ENCODE measurements around the gene PRB3. TPM values are rescaled to one million over a fixed set of nuclear protein-coding genes. Genes with fewer than 3 reads are reported as not detected.

Gene PRB3
- not detected for total RNA-seq

- Histone ChIP-seq H3K27me3 (no peaks in the 10 kb centered on the region), H3K4me1 (no peaks in the 10 kb centered on the region), H3K9me3 (no peaks in the 10 kb centered on the region), H3K36me3 (no peaks in the 10 kb centered on the region), H3K4me3 (no peak within 1 kb of the TSS), H3K27ac (no peak within 1 kb of the TSS)
- TF ChIP-seq POLR2A (IDR thresholded peaks at IDR 0.05) (no peak), POLR2AphosphoS5 (IDR thresholded peaks at IDR 0.05) (no peak), CTCF (IDR thresholded peaks at IDR 0.05) (no peak), EP300 (IDR thresholded peaks at IDR 0.05) (no peak)
- ATAC-seq: no peak
- 70 to 80% methylated on average over 3 of the region's 3 CpGs for WGBS, 2 donors (ENCODE audit: low coverage in 1 of 2)
Measured at GRCh38 chr12:11269607-11270006, at the start of gene PRB3. TSS of gene PRB3 (minus strand) at chr12:11269707. CDS start at chr12:11269669, 38 bp downstream.

- Histone ChIP-seq H3K4me1 (no peaks in the 10 kb centered on the region), H3K9me3 (peaks cover 0 to 39% (median 0%) of the 10 kb centered on the region in 3 donors), H3K4me3 (no peak within 1 kb of the TSS), H3K27me3 (no peaks in the 10 kb centered on the region), H3K36me3 (no peaks in the 10 kb centered on the region), H3K27ac (no peak within 1 kb of the TSS)
- no peak for ATAC-seq
- WGBS, 2 donors (ENCODE audit: low coverage in 1 of 2): 55 to 65% methylated on average over 1 to 2 of the region's 3 CpGs
- TF ChIP-seq CTCF (IDR thresholded peaks at IDR 0.05) (no peak), EP300 (IDR thresholded peaks at IDR 0.05) (no peak), POLR2AphosphoS5 (IDR thresholded peaks at IDR 0.05) (no peak)
Measured at GRCh38 chr12:11310336-11310735, 40.8 kb upstream of the PRB3 start, which contains the start of gene PRB4. TSS of gene PRB4 (minus strand) at chr12:11310436. CDS start at chr12:11310398, 38 bp downstream.

- Histone ChIP-seq H3K36me3 (no peaks in the 10 kb centered on the region), H3K27me3 (no peaks in the 10 kb centered on the region), H3K9me3 (peaks cover 0 to 32% (median 0%) of the 10 kb centered on the region in 3 donors), H3K4me3 (no peak overlapping the region), H3K4me1 (no peaks in the 10 kb centered on the region), H3K27ac (no peak overlapping the region)
- no peak for TF ChIP-seq CTCF (IDR thresholded peaks at IDR 0.05)
- TF ChIP-seq EP300 (IDR thresholded peaks at IDR 0.05): no peak
- no peak for TF ChIP-seq POLR2A (IDR thresholded peaks at IDR 0.05)
- no peak for TF ChIP-seq POLR2AphosphoS5 (IDR thresholded peaks at IDR 0.05)
- 60 to 92% methylated on average over 2 of the region's 2 CpGs for WGBS, 2 donors (ENCODE audit: low coverage in 1 of 2)
- ATAC-seq: no peak
Measured at GRCh38 chr12:11307143-11307542, 37.6 kb upstream of the PRB3 start.

GRCh38 chr12:11273449-11273848, 3.9 kb upstream of the PRB3 start:
- H3K9me3 ChIP-seq: no peaks in the 10 kb centered on the region
- no peaks in the 10 kb centered on the region for H3K36me3 ChIP-seq
- ATAC-seq: no peak
- H3K4me1 ChIP-seq: no peaks in the 10 kb centered on the region
- no peak overlapping the region for H3K4me3 ChIP-seq
- H3K27ac ChIP-seq: no peak overlapping the region
- TF ChIP-seq CTCF (IDR thresholded peaks at IDR 0.05) (no peak), POLR2AphosphoS5 (IDR thresholded peaks at IDR 0.05) (no peak), POLR2A (IDR thresholded peaks at IDR 0.05) (no peak), EP300 (IDR thresholded peaks at IDR 0.05) (no peak)
- 43 to 53% methylated on average over 3 of the region's 3 CpGs for WGBS, 2 donors (ENCODE audit: low coverage in 1 of 2)
- H3K27me3 ChIP-seq: no peaks in the 10 kb centered on the region

GRCh38 chr12:11264501-11264900, 5.0 kb downstream of the PRB3 start:
- no peaks in the 10 kb centered on the region for H3K27me3 ChIP-seq
- H3K9me3 ChIP-seq: peaks cover 0 to 32% (median 0%) of the 10 kb centered on the region in 3 donors
- H3K4me3 ChIP-seq: no peak overlapping the region
- ATAC-seq: no peak
- 90 to 100% methylated on average over 1 of the region's 1 CpG for WGBS, 2 donors (ENCODE audit: low coverage in 1 of 2)
- TF ChIP-seq POLR2AphosphoS5 (IDR thresholded peaks at IDR 0.05) (no peak), EP300 (IDR thresholded peaks at IDR 0.05) (no peak), POLR2A (IDR thresholded peaks at IDR 0.05) (no peak), CTCF (IDR thresholded peaks at IDR 0.05) (no peak)
- H3K4me1 ChIP-seq: no peaks in the 10 kb centered on the region
- H3K27ac ChIP-seq: no peak overlapping the region
- H3K36me3 ChIP-seq: no peaks in the 10 kb centered on the region
